CD4-positive, alpha-beta T cell treated with Interleukin-17A for 4 hours (primary cell): ENCODE data around the gene FAM83C.
"Not testable (repeated sequence)": the region's sequence is repeated elsewhere in the genome, so short reads cannot be mapped to it uniquely, and the experiment has no call there.

Experiments
- DNase-seq: peaks from one replicate; pipeline ENCODE4 v3.0.0-alpha.2; 2020; ENCODE audit warnings: mixed read lengths

Gene FAM83C

GRCh38 chr20:35317416-35318210 is 25.4 kb upstream of the FAM83C start:
- DNase-seq: no peak

- no peak for DNase-seq
These were observed 23.9 kb upstream of the FAM83C start for GRCh38 chr20:35316086-35316485.

- not testable (repeated sequence) for DNase-seq
These were observed 23.4 kb upstream of the FAM83C start for GRCh38 chr20:35315632-35316020.

GRCh38 chr20:35314816-35315631 is 22.8 kb upstream of the FAM83C start:
- DNase-seq: no peak

GRCh38 chr20:35312318-35312717 is 20.1 kb upstream of the FAM83C start:
- no peak for DNase-seq

GRCh38 chr20:35311822-35312221 is 19.6 kb upstream of the FAM83C start:
- DNase-seq: no peak

- peak; percentile 41 for DNase-seq
These were observed 19.2 kb upstream of the FAM83C start for GRCh38 chr20:35311409-35311808.

- no peak for DNase-seq
These were observed 15.7 kb upstream of the FAM83C start for GRCh38 chr20:35307666-35308653.

- DNase-seq: peak; percentile 44
These were observed 14.8 kb upstream of the FAM83C start for GRCh38 chr20:35306931-35307517.

GRCh38 chr20:35305682-35306556 is 13.7 kb upstream of the FAM83C start:
- DNase-seq: peak; percentile 41

GRCh38 chr20:35304956-35305355 is 12.7 kb upstream of the FAM83C start:
- no peak for DNase-seq

- DNase-seq: peak; percentile 87
These were observed 11.7 kb upstream of the FAM83C start for GRCh38 chr20:35303735-35304491.

GRCh38 chr20:35303382-35303734 is 11.1 kb upstream of the FAM83C start:
- no peak for DNase-seq

GRCh38 chr20:35302421-35303335 is 10.5 kb upstream of the FAM83C start:
- DNase-seq: no peak

- DNase-seq: no peak
These were observed 9.2 kb upstream of the FAM83C start for GRCh38 chr20:35301426-35301825.

- no peak for DNase-seq
These were observed 8.4 kb upstream of the FAM83C start for GRCh38 chr20:35300469-35301262.

GRCh38 chr20:35299780-35300179 is 7.6 kb upstream of the FAM83C start:
- DNase-seq: no peak

- DNase-seq: no peak
These were observed 6.0 kb upstream of the FAM83C start for GRCh38 chr20:35298264-35298663.

- no peak for DNase-seq
These were observed 5.5 kb upstream of the FAM83C start for GRCh38 chr20:35297740-35298139.
